Skin of body (tissue), 3 donors: ENCODE measurements around the gene OSTC. TPM values are rescaled to one million over a fixed set of nuclear protein-coding genes. Genes with fewer than 3 reads are reported as not detected.

ENCODE experiments used
- DNase-seq: peaks from one replicate; lab custom pipeline; 2025; lab: John Stamatoyannopoulos, UW
- small RNA-seq: library from RNA; depleted of rRNA; stranded (forward); fragments of <200 nt; gene quantifications from one replicate; pipeline ENCODE3, GENCODE V24; 2014; ENCODE audit warnings: low replicate concordance
- total RNA-seq: library from RNA; depleted of rRNA; stranded (reverse); fragments of >200 nt; gene quantifications from one replicate; pipeline ENCODE4 v1.2.3, GENCODE V29; 2014

OSTC gene
- total RNA-seq, 1 donor from 2014 or later: 108 TPM

DNA sequence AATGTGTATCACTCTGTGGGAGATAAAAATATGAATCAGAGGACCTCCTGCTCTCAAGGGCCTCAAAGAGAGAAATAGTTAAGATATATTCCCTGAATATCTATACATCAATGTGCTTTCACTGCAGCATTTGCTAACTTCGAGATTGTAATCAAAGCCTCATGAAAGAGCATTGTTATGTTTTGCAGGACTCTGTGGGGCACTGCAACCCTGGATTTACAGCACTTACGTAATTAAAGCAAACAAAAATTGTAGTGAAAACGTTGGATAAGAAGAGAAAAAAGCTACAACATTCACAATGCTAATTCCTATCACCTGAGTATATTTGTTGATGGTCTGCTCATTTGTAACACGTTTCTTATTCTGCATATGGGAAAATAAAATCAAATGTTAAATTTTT is 64.5 kb downstream of the OSTC start:
- DNase-seq: no peak

DNA sequence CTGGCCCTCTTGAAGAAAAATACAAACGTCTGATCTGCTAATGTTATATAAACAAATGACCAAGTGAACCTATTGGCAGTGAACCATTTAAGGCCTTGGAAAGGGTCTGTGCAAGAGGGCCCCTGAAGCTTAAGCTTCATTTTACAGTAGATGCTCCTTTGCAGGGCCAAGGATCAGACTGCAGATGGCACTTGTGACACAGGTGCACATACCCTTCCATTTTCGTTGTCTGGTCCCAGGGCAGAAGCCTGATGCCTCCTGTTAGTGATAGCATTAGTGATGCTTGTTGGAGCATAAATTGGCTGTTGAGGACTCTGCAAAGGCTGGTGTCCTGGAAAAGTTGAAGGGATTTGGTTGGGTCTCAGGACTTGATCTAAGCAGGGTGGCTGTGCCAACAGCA is 65.9 kb downstream of the OSTC start:
- DNase-seq: no peak

DNA sequence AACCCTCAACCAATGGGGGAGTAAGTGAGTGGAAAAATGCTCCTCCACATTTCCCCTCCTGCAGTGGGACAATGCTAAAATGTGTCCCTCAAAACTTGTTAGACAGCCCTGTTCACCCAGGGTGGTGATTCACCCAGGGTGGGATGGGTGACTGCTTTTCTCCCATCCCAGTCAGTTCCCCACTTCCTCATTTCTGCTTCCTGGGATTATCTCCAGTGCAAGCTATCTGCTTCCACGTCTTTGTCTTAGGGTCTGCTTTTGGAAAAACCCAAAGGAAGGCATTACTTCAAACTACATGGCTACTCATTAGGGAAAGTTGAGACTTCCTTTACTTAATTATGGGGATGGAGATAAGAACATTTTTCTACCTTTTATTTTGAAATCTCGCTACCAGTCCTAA is 67.0 kb downstream of the OSTC start:
- no peak for DNase-seq

Small RNAs within 50 kb of the gene (small RNA-seq; reads per million reads assigned to genes)
- gene RNU6-431P: not detected

Other genes with a start within 250 kb of the OSTC start
- gene RPL34, start 30.0 kb upstream of the OSTC start, total RNA-seq: 1,102 TPM
- not detected for gene ETNPPL, start 112.5 kb downstream of the OSTC start, total RNA-seq